Kidney epithelial cell (primary cell): ENCODE data around the gene CARM1. TPM values are rescaled to one million over a fixed set of nuclear protein-coding genes. Genes with fewer than 3 reads are reported as not detected.

ENCODE experiments used
- DNase-seq: peaks from one replicate; pipeline ENCODE4 v3.0.0-alpha.2; 2010; ENCODE audit warnings: low read depth
- H3K27me3 ChIP-seq: 2 replicates; pipeline ENCODE4 v1.6.0; 2011; ENCODE audit warnings: low read length; ENCODE audit not compliant: control insufficient read depth, insufficient read depth
- H3K36me3 ChIP-seq: 2 replicates; pipeline ENCODE4 v1.5.1; 2011; ENCODE audit warnings: low read length; ENCODE audit not compliant: control insufficient read depth, insufficient read depth
- H3K4me3 ChIP-seq: 2 replicates; pipeline ENCODE4 v1.5.1; 2011; ENCODE audit warnings: low read depth, mild to moderate bottlenecking, control low read depth, low read length
- total RNA-seq: library from RNA; depleted of rRNA; stranded (reverse); fragments of >200 nt; gene quantifications from 2 replicates; pipeline ENCODE4 v1.2.3, GENCODE V29; 2015
- TF ChIP-seq, protein P1 (sequence below): IDR thresholded peaks from 2 replicates; pipeline ENCODE4 v1.5.1; 2011; ENCODE audit warnings: mild to moderate bottlenecking, moderate library complexity, low read length, control low read depth, inconsistent platforms; ENCODE audit not compliant: insufficient read depth, poor library complexity, severe bottlenecking

CARM1 gene
- 36.2 and 46.7 TPM in 2 replicates for total RNA-seq

GRCh38 chr19:10870955-10871603, at the start of gene CARM1:
TSS of gene CARM1 (plus strand) at chr19:10871553. CDS start at chr19:10871703, 150 bp downstream.
- TF ChIP-seq, protein P1, sequence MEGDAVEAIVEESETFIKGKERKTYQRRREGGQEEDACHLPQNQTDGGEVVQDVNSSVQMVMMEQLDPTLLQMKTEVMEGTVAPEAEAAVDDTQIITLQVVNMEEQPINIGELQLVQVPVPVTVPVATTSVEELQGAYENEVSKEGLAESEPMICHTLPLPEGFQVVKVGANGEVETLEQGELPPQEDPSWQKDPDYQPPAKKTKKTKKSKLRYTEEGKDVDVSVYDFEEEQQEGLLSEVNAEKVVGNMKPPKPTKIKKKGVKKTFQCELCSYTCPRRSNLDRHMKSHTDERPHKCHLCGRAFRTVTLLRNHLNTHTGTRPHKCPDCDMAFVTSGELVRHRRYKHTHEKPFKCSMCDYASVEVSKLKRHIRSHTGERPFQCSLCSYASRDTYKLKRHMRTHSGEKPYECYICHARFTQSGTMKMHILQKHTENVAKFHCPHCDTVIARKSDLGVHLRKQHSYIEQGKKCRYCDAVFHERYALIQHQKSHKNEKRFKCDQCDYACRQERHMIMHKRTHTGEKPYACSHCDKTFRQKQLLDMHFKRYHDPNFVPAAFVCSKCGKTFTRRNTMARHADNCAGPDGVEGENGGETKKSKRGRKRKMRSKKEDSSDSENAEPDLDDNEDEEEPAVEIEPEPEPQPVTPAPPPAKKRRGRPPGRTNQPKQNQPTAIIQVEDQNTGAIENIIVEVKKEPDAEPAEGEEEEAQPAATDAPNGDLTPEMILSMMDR: peak; percentile 35
- H3K4me3 ChIP-seq: peak within 1 kb of the TSS; percentile 91
- H3K27me3 ChIP-seq: no peaks in the 10 kb centered on the region
- no peaks in the 10 kb centered on the region for H3K36me3 ChIP-seq
- peak; percentile 72 for DNase-seq

GRCh38 chr19:10823690-10824089, 47.7 kb upstream of the CARM1 start:
- Histone ChIP-seq H3K4me3 (no peak overlapping the region), H3K27me3 (no peaks in the 10 kb centered on the region), H3K36me3 (peaks cover 8% of the 10 kb centered on the region)
- DNase-seq: no peak
- TF ChIP-seq, protein P1: no peak

GRCh38 chr19:10826231-10826630, 45.1 kb upstream of the CARM1 start:
- Histone ChIP-seq H3K4me3 (no peak overlapping the region), H3K36me3 (peaks cover 6% of the 10 kb centered on the region), H3K27me3 (no peaks in the 10 kb centered on the region)
- TF ChIP-seq, protein P1: no peak
- DNase-seq: no peak

GRCh38 chr19:10826846-10827245, 44.5 kb upstream of the CARM1 start:
- Histone ChIP-seq H3K27me3 (no peaks in the 10 kb centered on the region), H3K4me3 (no peak overlapping the region), H3K36me3 (peaks cover 6% of the 10 kb centered on the region)
- TF ChIP-seq, protein P1: no peak
- no peak for DNase-seq

DNA sequence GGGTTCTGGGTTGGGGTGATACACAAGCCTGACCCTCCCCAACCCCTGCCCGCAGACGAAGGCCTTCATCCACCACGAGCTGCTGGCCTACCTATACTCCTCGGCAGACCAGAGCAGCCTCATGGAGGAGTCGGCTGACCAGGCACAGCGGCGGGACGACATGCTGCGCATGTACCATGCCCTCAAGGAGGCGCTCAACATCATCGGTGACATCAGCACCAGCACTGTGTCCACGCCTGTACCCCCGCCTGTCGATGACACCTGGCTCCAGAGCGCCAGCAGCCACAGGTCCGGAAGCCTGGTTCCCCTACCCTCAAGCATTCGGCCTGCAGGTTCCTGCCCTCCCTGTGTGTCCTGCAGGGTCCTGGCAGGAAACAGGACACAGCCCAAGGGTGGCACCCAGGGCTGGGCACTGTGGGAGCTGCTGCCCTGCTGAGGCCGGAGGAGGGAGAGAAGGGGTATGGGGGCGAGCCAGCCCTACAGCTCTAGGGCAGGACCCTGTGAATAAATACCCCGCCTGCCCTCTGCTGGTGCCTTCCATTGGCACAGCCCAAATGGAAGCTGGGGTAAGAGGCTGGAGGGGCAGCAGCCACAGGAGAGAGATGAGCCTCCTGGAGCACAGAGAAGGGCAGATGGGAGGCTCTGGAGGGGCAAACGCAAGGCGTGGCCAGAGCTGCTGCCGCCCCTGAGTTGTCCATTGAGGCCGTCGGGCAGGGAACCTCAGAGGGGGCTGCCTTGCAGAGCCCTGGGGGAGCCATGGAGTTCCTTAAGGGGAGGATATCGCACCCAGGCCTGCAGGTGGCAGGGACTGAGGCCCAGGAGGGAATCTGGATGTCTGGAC, 42.2 kb upstream of the CARM1 start:
- TF ChIP-seq, protein P1: no peak
- Histone ChIP-seq H3K4me3 (no peak overlapping the region), H3K27me3 (no peaks in the 10 kb centered on the region), H3K36me3 (peaks cover 2% of the 10 kb centered on the region)
- no peak for DNase-seq

DNA sequence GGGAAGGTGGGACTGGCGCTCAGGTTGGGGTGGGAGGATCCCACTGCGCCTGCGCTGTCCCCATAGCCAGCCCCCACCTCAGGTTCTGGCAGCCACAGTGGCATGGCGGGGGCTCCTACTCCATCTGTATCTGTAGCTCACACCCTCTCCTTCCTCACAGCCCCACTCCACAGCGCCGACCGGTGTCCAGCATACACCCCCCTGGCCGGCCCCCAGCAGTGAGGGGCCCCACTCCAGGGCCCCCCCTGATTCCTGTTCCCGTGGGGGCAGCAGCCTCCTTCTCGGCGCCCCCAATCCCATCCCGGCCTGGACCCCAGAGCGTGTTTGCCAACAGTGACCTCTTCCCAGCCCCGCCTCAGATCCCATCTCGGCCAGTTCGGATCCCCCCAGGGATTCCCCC, 41.4 kb upstream of the CARM1 start:
- TF ChIP-seq, protein P1: no peak
- no peak for DNase-seq
- Histone ChIP-seq H3K27me3 (no peaks in the 10 kb centered on the region), H3K4me3 (no peak overlapping the region), H3K36me3 (peaks cover 2% of the 10 kb centered on the region)
